Gastrocnemius medialis (tissue), 4 donors: Measurements from ENCODE around the gene KIF1B. TPM values are rescaled to one million over a fixed set of nuclear protein-coding genes. Genes with fewer than 3 reads are reported as not detected.
"Not testable (repeated sequence)": the region's sequence is repeated elsewhere in the genome, so short reads cannot be mapped to it uniquely, and the experiment has no call there.

ENCODE experiments used
- ATAC-seq, 2 donors: fragments of 150-250 bp; one replicate each; pipeline ENCODE4 v1.9.1; 2016
- DNase-seq, 2 donors: peaks; one replicate each; pipeline ENCODE4 v3.0.0-alpha.2; 2019
- H3K27ac ChIP-seq, 4 donors: fragments of 200-600 bp; sonication (generic); 1 replicate in 1 of 4; 2 replicates in 3 of 4; pipeline ENCODE4 v1.5.1; 2016 to 2018; ENCODE audit warnings: mild to moderate bottlenecking in 2 of 4, moderate library complexity in 1 of 4
- H3K27me3 ChIP-seq, 3 donors: fragments of 200-600 bp; sonication (generic) in 2 of 3; 1 replicate in 1 of 3; 2 replicates in 2 of 3; pipeline versions ENCODE4 v1.5.1 to v1.6.0; 2016 to 2019; ENCODE audit warnings: mild to moderate bottlenecking in 1 of 3, moderate library complexity in 1 of 3
- H3K36me3 ChIP-seq, 2 donors: fragments of 200-600 bp; sonication (generic) in 1 of 2; one replicate each; pipeline ENCODE4 v1.5.1; 2017 to 2018
- H3K4me1 ChIP-seq, 2 donors: fragments of 200-600 bp; sonication (generic) in 1 of 2; one replicate each; pipeline ENCODE4 v1.5.1; 2016 to 2017; ENCODE audit warnings: mild to moderate bottlenecking in 2 of 2
- H3K4me3 ChIP-seq, 4 donors: fragments of 200-600 bp; sonication (generic) in 3 of 4; 1 replicate in 1 of 4; 2 replicates in 3 of 4; pipeline ENCODE4 v1.5.1; 2016 to 2019; ENCODE audit warnings: mild to moderate bottlenecking in 2 of 4
- H3K9me3 ChIP-seq, 3 donors: fragments of 200-600 bp; sonication (generic) in 2 of 3; 1 replicate in 1 of 3; 2 replicates in 2 of 3; pipeline ENCODE4 v1.5.1; 2016 to 2019
- CTCF ChIP-seq, 5 experiments: fragments of 450-650 bp in 3 of 5; fragments of 200-600 bp in 2 of 5; sonication (generic) in 2 of 5; IDR thresholded peaks in 4 of 5; conservative IDR thresholded peaks in 1 of 5; 1 replicate in 4 of 5; 2 replicates in 1 of 5; pipeline ENCODE4 v1.5.1; 2016 to 2019; ENCODE audit warnings: antibody characterized with exemption in 5 of 5, mild to moderate bottlenecking in 3 of 5, moderate library complexity in 3 of 5
- POLR2A ChIP-seq, 2 donors: fragments of 450-650 bp; IDR thresholded peaks; one replicate each; pipeline ENCODE4 v1.6.1; 2017; ENCODE audit warnings: antibody characterized with exemption in 2 of 2, mild to moderate bottlenecking in 2 of 2, moderate library complexity in 2 of 2
- in situ Hi-C, 4 donors: fragments of 200-750 bp; cut with MboI; loops; one replicate each; pipeline versions ENCODE4 v1.15.0 to v1.8.0; 2017; ENCODE audit warnings: low sequenced_read_pairs in 4 of 4
- intact Hi-C: fragments of 100-400 bp; cut with DNase I; formaldehyde crosslinking; loops from one replicate; pipeline ENCODE4 v1.15.1; 2023; ENCODE audit warnings: low total_unique reads
- total RNA-seq, 4 donors: library from RNA; depleted of rRNA; stranded (reverse); fragments of >200 nt; gene quantifications; one replicate each; pipeline versions ENCODE4 v1.1.0 to v1.2.3, GENCODE V29; 2016

KIF1B gene
- total RNA-seq, 4 donors from 2014 or later: 203 to 445 (median 306) TPM

GRCh38 chr1:10200620-10201019, 9.8 kb upstream of the KIF1B start:
- H3K27me3 ChIP-seq: no peaks in the 10 kb centered on the region
- in situ Hi-C loops: loop anchor here (10.0 to 25.0 kb wide), 3 partner anchors 134 to 144 kb away; no protein-coding TSS in a partner anchor
- ATAC-seq (no peak), DNase-seq (no peak)
- intact Hi-C loops: no loop called here
- H3K4me3 ChIP-seq: no peak overlapping the region
- no peaks in the 10 kb centered on the region for H3K9me3 ChIP-seq
- H3K27ac ChIP-seq: no peak overlapping the region
- H3K36me3 ChIP-seq: no peaks in the 10 kb centered on the region
- peaks cover 11 to 15% of the 10 kb centered on the region in 2 donors for H3K4me1 ChIP-seq
- no peak for TF ChIP-seq POLR2A (IDR thresholded peaks at IDR 0.05)

- H3K36me3 ChIP-seq: no peaks in the 10 kb centered on the region
- in situ Hi-C loops (loop anchor here (10.0 to 25.0 kb wide), 3 partner anchors 131 to 141 kb away; no protein-coding TSS in a partner anchor), intact Hi-C loops (no loop called here)
- TF ChIP-seq CTCF (IDR thresholded peaks at IDR 0.05 in 4 of 5, conservative IDR thresholded peaks at IDR 0.05 in 1 of 5) (no peak), POLR2A (IDR thresholded peaks at IDR 0.05) (no peak)
- DNase-seq (no peak), ATAC-seq (peak; percentile 84 to 86)
- peak overlapping the region in 2 of 4 donors; percentile 9 to 16 for H3K4me3 ChIP-seq
- peaks cover 12 to 15% of the 10 kb centered on the region in 2 donors for H3K4me1 ChIP-seq
- H3K27me3 ChIP-seq: no peaks in the 10 kb centered on the region
- H3K9me3 ChIP-seq: no peaks in the 10 kb centered on the region
- H3K27ac ChIP-seq: peak overlapping the region; percentile 73 to 84 (median 82)
These were observed 6.2 kb upstream of the KIF1B start for GRCh38 chr1:10204003-10204642.

GRCh38 chr1:10205206-10205605, 5.2 kb upstream of the KIF1B start:
- DNase-seq, H3K9me3 ChIP-seq, H3K4me3 ChIP-seq, H3K27me3 ChIP-seq, intact Hi-C loops, ATAC-seq, H3K36me3 ChIP-seq: not testable (repeated sequence)
- peak overlapping the region; percentile 73 to 84 (median 82) for H3K27ac ChIP-seq
- in situ Hi-C loops: loop anchor here (10.0 to 25.0 kb wide), 3 partner anchors 130 to 140 kb away; no protein-coding TSS in a partner anchor
- peaks cover 18% of the 10 kb centered on the region in 2 donors for H3K4me1 ChIP-seq

- in situ Hi-C loops: loop anchor here (10.0 to 25.0 kb wide), 3 partner anchors 127 to 137 kb away; no protein-coding TSS in a partner anchor
These were observed 2.6 kb upstream of the KIF1B start for GRCh38 chr1:10207810-10208209.

GRCh38 chr1:10208537-10208936, 1.8 kb upstream of the KIF1B start:
- Histone ChIP-seq H3K4me3 (no peak overlapping the region), H3K4me1 (peaks cover 31 to 35% of the 10 kb centered on the region in 2 donors), H3K27ac (no peak overlapping the region), H3K36me3 (no peaks in the 10 kb centered on the region), H3K27me3 (no peaks in the 10 kb centered on the region), H3K9me3 (no peaks in the 10 kb centered on the region)
- TF ChIP-seq CTCF (IDR thresholded peaks at IDR 0.05 in 4 of 5, conservative IDR thresholded peaks at IDR 0.05 in 1 of 5) (no peak), POLR2A (IDR thresholded peaks at IDR 0.05) (no peak)
- intact Hi-C loops: no loop called here
- ATAC-seq: no peak
- no peak for DNase-seq
- in situ Hi-C loops: loop anchor here (10.0 to 25.0 kb wide), 3 partner anchors 126 to 136 kb away; no protein-coding TSS in a partner anchor

More at GRCh38 chr1:10207810-10208209, 2.6 kb upstream of the KIF1B start:
- ATAC-seq: no peak
- Histone ChIP-seq H3K27ac (no peak overlapping the region), H3K27me3 (no peaks in the 10 kb centered on the region), H3K4me3 (no peak overlapping the region), H3K36me3 (no peaks in the 10 kb centered on the region), H3K4me1 (peaks cover 28% of the 10 kb centered on the region in 2 donors), H3K9me3 (no peaks in the 10 kb centered on the region)
- intact Hi-C loops: no loop called here
- no peak for TF ChIP-seq POLR2A (IDR thresholded peaks at IDR 0.05)
- TF ChIP-seq CTCF (IDR thresholded peaks at IDR 0.05 in 4 of 5, conservative IDR thresholded peaks at IDR 0.05 in 1 of 5): no peak
- no peak for DNase-seq
